Loucy (cell line): Measurements from ENCODE around the gene C10orf105.

Experiments
- H2AFZ ChIP-seq: fragments of 200-600 bp; sonication (generic); 2 replicates; pipeline ENCODE4 v1.6.0; 2016; ENCODE audit warnings: antibody characterized with exemption, mild to moderate bottlenecking, low read length, moderate library complexity
- H3F3A ChIP-seq: fragments of 200-600 bp; 2 replicates; pipeline ENCODE4 v1.6.0; 2016; ENCODE audit warnings: antibody characterized with exemption, low read depth, mild to moderate bottlenecking
- H3K27me3 ChIP-seq: fragments of 200-600 bp; sonication (generic); 2 replicates; pipeline ENCODE4 v1.6.1; 2014; ENCODE audit warnings: low read length, mild to moderate bottlenecking; ENCODE audit not compliant: insufficient read depth, poor library complexity, severe bottlenecking
- H3K36me3 ChIP-seq: fragments of 200-600 bp; sonication (generic); 2 replicates; pipeline ENCODE4 v1.6.1; 2016; ENCODE audit warnings: low read length; ENCODE audit not compliant: insufficient read depth
- H3K4me1 ChIP-seq: fragments of 200-600 bp; sonication (generic); 2 replicates; pipeline ENCODE4 v1.5.1; 2014; ENCODE audit warnings: low read length, mild to moderate bottlenecking; ENCODE audit not compliant: insufficient read depth, poor library complexity, severe bottlenecking
- H3K4me2 ChIP-seq: fragments of 200-600 bp; sonication (generic); 2 replicates; pipeline ENCODE4 v1.6.0; 2014; ENCODE audit warnings: antibody characterized with exemption, low read length, low read depth, mild to moderate bottlenecking; ENCODE audit not compliant: poor library complexity, severe bottlenecking
- H3K4me3 ChIP-seq: fragments of 200-600 bp; sonication (generic); 2 replicates; pipeline ENCODE4 v1.5.1; 2014; ENCODE audit warnings: low read length, mild to moderate bottlenecking, mixed read lengths; ENCODE audit not compliant: poor library complexity, severe bottlenecking
- H3K79me2 ChIP-seq: fragments of 200-600 bp; sonication (generic); 2 replicates; pipeline ENCODE4 v1.6.1; 2014; ENCODE audit warnings: low read length; ENCODE audit not compliant: insufficient read depth
- H3K9ac ChIP-seq: fragments of 200-600 bp; sonication (generic); 2 replicates; pipeline ENCODE4 v1.6.0; 2014; ENCODE audit warnings: mild to moderate bottlenecking, low read depth, low read length, moderate library complexity; ENCODE audit not compliant: poor library complexity, severe bottlenecking
- H3K9me2 ChIP-seq: fragments of 200-600 bp; sonication (generic); replicated peaks from 2 replicates; pipeline ENCODE4 v1.6.1; 2016; ENCODE audit warnings: low read depth, low read length, mixed read lengths
- H3K9me3 ChIP-seq: fragments of 200-600 bp; sonication (generic); 2 replicates; pipeline ENCODE4 v1.6.1; 2014; ENCODE audit warnings: mild to moderate bottlenecking, antibody characterized with exemption, low read length, low read depth; ENCODE audit not compliant: insufficient read depth
- H4K20me1 ChIP-seq: fragments of 200-600 bp; sonication (generic); 2 replicates; pipeline ENCODE4 v1.6.0; 2014; ENCODE audit warnings: antibody characterized with exemption, low read length, mild to moderate bottlenecking; ENCODE audit not compliant: insufficient read depth, poor library complexity, severe bottlenecking
- CTCF ChIP-seq: fragments of 200-600 bp; sonication (generic); conservative IDR thresholded peaks from 2 replicates; pipeline ENCODE4 v1.5.1; 2014; ENCODE audit warnings: mild to moderate bottlenecking, antibody characterized with exemption, low read length
- EZH2phosphoT487 ChIP-seq: fragments of 200-600 bp; IDR thresholded peaks from 2 replicates; pipeline ENCODE4 v1.6.1; 2018; ENCODE audit warnings: antibody characterized with exemption, mild to moderate bottlenecking, moderate library complexity, borderline replicate concordance

Gene C10orf105

GRCh38 chr10:71667387-71667752 lies 52.2 kb downstream of the C10orf105 start:
- H3K36me3 ChIP-seq: no peaks in the 10 kb centered on the region
- no peak overlapping the region for H3K9ac ChIP-seq
- no peaks in the 10 kb centered on the region for H3F3A ChIP-seq
- H3K9me3 ChIP-seq: no peaks in the 10 kb centered on the region
- H4K20me1 ChIP-seq: no peaks in the 10 kb centered on the region
- no peak overlapping the region for H3K4me2 ChIP-seq
- no peaks in the 10 kb centered on the region for H3K9me2 ChIP-seq
- H3K4me1 ChIP-seq: peaks cover 7% of the 10 kb centered on the region
- no peak for TF ChIP-seq CTCF
- no peak for TF ChIP-seq EZH2phosphoT487
- no peaks in the 10 kb centered on the region for H3K27me3 ChIP-seq
- H2AFZ ChIP-seq: no peak overlapping the region
- no peak overlapping the region for H3K4me3 ChIP-seq
- H3K79me2 ChIP-seq: no peaks in the 10 kb centered on the region

- Histone ChIP-seq H3K9ac (no peak overlapping the region), H3K27me3 (no peaks in the 10 kb centered on the region), H3F3A (no peaks in the 10 kb centered on the region), H4K20me1 (no peaks in the 10 kb centered on the region), H3K9me3 (no peaks in the 10 kb centered on the region), H3K9me2 (no peaks in the 10 kb centered on the region), H3K4me1 (peaks cover 7% of the 10 kb centered on the region), H3K79me2 (no peaks in the 10 kb centered on the region), H2AFZ (no peak overlapping the region), H3K36me3 (no peaks in the 10 kb centered on the region), H3K4me3 (no peak overlapping the region), H3K4me2 (no peak overlapping the region)
- TF ChIP-seq EZH2phosphoT487 (no peak), CTCF (no peak)
Observed at GRCh38 chr10:71666639-71667386, 52.8 kb downstream of the C10orf105 start.

- Histone ChIP-seq H3K9me3 (no peaks in the 10 kb centered on the region), H3K9me2 (no peaks in the 10 kb centered on the region), H3K9ac (no peak overlapping the region), H4K20me1 (no peaks in the 10 kb centered on the region), H2AFZ (no peak overlapping the region), H3K4me2 (no peak overlapping the region), H3K36me3 (no peaks in the 10 kb centered on the region), H3K4me3 (no peak overlapping the region), H3K79me2 (no peaks in the 10 kb centered on the region), H3K27me3 (no peaks in the 10 kb centered on the region), H3F3A (no peaks in the 10 kb centered on the region), H3K4me1 (peaks cover 7% of the 10 kb centered on the region)
- no peak for TF ChIP-seq EZH2phosphoT487
- no peak for TF ChIP-seq CTCF
Observed at GRCh38 chr10:71665456-71665855, 54.1 kb downstream of the C10orf105 start.
